Kidney epithelial cell (primary cell): ENCODE measurements around the gene RASGRP4. TPM values are rescaled to one million over a fixed set of nuclear protein-coding genes. Genes with fewer than 3 reads are reported as not detected.

Source experiments
- DNase-seq: peaks from one replicate; pipeline ENCODE4 v3.0.0-alpha.2; 2010; ENCODE audit warnings: low read depth
- H3K27me3 ChIP-seq: 2 replicates; pipeline ENCODE4 v1.6.0; 2011; ENCODE audit warnings: low read length; ENCODE audit not compliant: control insufficient read depth, insufficient read depth
- H3K36me3 ChIP-seq: 2 replicates; pipeline ENCODE4 v1.5.1; 2011; ENCODE audit warnings: low read length; ENCODE audit not compliant: control insufficient read depth, insufficient read depth
- H3K4me3 ChIP-seq: 2 replicates; pipeline ENCODE4 v1.5.1; 2011; ENCODE audit warnings: low read depth, mild to moderate bottlenecking, control low read depth, low read length
- total RNA-seq: library from RNA; depleted of rRNA; stranded (reverse); fragments of >200 nt; gene quantifications from 2 replicates; pipeline ENCODE4 v1.2.3, GENCODE V29; 2015
- TF ChIP-seq, protein P1 (sequence below): IDR thresholded peaks from 2 replicates; pipeline ENCODE4 v1.5.1; 2011; ENCODE audit warnings: mild to moderate bottlenecking, moderate library complexity, low read length, control low read depth, inconsistent platforms; ENCODE audit not compliant: insufficient read depth, poor library complexity, severe bottlenecking

RASGRP4 gene
- total RNA-seq, 1 donor from 2014 or later = not detected

DNA sequence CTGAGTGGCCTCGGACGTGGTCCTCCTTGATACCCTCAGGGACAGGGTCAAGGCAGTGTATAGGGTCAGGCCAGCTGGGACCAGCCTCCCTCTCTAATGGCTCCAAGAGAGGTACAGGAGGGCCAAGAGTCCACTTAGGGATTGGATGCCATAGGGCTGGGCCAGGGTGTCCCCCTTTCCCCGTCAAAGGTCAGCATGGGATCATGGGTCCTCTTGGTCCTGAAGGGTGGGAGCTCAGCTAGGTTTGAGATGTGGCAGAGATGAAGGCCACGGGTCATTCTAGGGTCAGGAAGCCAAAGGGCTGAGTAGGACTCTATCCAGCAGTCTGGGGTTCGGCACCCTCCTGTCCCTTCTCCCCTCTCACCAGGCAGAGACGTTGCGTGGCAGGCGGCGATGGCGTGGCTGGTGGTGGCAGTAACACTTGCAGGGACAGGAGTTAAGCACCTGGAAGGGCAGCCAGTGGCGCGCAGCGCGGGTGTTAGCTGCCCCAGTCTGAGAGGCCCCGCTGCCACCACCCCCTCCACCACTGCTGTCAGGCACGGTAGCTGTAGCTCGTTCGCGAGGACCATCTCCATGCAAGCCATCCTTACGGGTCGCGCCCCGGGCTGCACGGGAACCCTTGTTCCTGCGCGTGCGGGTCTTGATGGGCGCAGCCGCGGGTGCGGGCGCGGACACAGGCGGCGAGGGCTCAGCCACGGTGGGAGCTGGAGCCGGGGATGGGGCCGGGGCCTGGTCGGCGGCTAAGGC, 40.8 kb downstream of the RASGRP4 start:
- DNase-seq = no peak
- H3K27me3 ChIP-seq = peaks cover 8% of the 10 kb centered on the region
- H3K36me3 ChIP-seq = peaks cover 4% of the 10 kb centered on the region
- TF ChIP-seq, protein P1, sequence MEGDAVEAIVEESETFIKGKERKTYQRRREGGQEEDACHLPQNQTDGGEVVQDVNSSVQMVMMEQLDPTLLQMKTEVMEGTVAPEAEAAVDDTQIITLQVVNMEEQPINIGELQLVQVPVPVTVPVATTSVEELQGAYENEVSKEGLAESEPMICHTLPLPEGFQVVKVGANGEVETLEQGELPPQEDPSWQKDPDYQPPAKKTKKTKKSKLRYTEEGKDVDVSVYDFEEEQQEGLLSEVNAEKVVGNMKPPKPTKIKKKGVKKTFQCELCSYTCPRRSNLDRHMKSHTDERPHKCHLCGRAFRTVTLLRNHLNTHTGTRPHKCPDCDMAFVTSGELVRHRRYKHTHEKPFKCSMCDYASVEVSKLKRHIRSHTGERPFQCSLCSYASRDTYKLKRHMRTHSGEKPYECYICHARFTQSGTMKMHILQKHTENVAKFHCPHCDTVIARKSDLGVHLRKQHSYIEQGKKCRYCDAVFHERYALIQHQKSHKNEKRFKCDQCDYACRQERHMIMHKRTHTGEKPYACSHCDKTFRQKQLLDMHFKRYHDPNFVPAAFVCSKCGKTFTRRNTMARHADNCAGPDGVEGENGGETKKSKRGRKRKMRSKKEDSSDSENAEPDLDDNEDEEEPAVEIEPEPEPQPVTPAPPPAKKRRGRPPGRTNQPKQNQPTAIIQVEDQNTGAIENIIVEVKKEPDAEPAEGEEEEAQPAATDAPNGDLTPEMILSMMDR = no peak
- H3K4me3 ChIP-seq = no peak overlapping the region

DNA sequence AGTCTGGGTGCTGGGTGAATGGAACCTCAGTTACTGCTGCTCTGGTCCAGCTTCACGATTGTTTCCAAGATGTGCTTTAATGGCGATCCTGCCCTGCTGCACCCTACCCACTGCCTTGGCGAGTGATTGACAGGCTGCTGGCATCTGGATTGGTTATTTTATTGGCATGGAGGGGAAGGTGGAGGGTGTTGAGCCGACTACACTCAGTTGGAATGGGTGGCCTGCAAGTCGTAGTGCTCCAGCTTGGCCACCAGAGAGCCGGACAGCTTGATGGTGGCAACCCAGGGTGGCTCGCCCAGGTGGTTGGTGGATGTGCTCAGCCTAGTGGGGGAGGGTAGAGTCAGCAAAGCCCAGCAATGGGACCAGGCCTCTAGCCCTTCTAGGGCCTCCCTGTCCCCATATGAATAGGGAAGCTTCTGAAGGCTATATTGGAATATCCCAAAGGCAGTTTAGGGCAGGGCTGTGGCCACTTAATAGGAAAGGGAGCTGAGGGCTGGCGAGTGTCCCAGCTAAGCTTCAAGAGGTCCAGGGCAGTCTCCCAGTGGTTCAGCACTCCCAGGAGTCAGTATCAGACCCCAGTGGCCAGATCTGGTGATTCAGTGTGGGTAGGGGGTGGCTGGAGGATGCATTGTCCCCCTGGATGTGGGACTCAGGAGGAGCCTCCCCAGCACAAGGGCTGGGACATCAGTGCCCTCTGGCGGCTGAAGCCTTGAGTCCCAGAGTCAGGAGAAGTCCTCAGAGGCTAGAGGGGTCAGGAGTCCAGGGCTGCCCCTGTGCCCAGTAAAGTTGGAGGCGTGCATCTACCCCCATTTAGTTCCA, 41.6 kb downstream of the RASGRP4 start:
- Histone ChIP-seq H3K4me3 (no peak overlapping the region), H3K27me3 (peaks cover 8% of the 10 kb centered on the region), H3K36me3 (peaks cover 6% of the 10 kb centered on the region)
- TF ChIP-seq, protein P1 = peak; percentile 31
- DNase-seq = no peak

DNA sequence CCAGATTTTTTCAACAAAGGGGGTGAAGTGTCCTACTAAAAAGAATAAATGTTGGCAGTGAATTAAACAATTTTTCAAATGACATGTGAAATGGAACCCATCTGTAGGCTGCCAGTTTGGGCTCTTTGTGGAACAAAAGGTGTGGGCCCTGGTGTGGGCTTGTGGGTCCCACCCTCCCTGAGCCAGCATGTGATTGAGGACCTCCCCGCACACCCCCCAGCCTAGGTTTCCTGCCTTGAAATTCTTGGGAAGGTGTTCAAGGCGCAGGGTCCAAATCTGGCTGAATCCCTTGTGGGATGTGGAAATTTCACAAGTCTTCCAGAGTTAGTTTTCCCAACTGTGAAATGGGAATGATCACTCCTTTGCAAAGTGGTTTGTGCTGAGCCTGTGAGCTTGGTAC, 42.3 kb downstream of the RASGRP4 start:
- Histone ChIP-seq H3K36me3 (peaks cover 8% of the 10 kb centered on the region), H3K4me3 (no peak overlapping the region), H3K27me3 (peaks cover 8% of the 10 kb centered on the region)
- TF ChIP-seq, protein P1 = no peak
- no peak for DNase-seq

DNA sequence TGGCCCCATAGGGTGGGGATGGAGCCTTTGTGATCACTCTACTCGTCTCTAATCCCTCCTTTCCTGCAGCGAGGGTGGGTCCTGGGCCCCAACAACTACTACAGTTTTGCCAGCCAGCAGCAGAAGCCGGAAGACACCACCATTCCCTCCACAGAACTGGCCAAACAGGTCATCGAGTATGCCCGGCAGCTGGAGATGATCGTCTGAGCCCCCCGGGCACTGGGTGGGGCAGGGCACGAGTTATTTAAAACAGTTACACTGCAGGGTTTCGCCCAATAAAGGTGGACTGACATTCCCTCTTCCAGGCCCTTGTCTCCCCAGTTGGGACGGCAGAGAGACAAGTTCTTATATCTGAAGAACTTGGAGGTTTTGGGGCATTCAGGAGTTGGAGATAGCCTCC, 42.8 kb downstream of the RASGRP4 start:
- TF ChIP-seq, protein P1 = no peak
- Histone ChIP-seq H3K36me3 (peaks cover 8% of the 10 kb centered on the region), H3K27me3 (peaks cover 8% of the 10 kb centered on the region), H3K4me3 (no peak overlapping the region)
- DNase-seq = no peak

DNA sequence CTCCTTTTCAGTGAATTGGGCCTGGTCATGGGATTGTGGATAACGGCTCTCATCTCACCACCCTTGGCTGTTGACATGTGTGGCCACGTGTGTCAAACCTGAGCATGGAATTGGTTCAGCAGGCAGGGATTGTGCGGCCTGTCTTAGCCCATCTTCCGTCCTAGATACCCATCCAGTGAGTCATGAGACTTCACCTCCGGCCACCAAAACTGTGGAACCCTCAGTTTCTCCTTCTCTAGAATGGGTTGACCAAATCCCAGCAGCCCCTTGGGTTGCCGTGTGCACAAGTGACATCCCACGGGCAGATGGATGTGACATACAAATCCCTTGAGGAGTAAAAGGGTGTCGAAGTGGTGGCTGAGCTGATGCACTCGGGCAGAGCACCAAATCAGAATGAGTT, 44.9 kb downstream of the RASGRP4 start:
- TF ChIP-seq, protein P1 = no peak
- Histone ChIP-seq H3K36me3 (peaks cover 8% of the 10 kb centered on the region), H3K4me3 (no peak overlapping the region), H3K27me3 (peaks cover 3% of the 10 kb centered on the region)
- no peak for DNase-seq
